DOHH2 (cell line): Measurements from ENCODE around the gene MSH2.

ENCODE experiments used
- EZH2phosphoT487 ChIP-seq: fragments of 200-600 bp; sonication (generic); IDR thresholded peaks from 2 replicates; pipeline ENCODE4 v1.6.1; 2017; ENCODE audit warnings: borderline replicate concordance, mild to moderate bottlenecking, antibody characterized with exemption, low read length, moderate library complexity, mixed read lengths
- TF ChIP-seq, protein P1 (sequence below): fragments of 200-600 bp; sonication (generic); IDR thresholded peaks from one replicate; pipeline ENCODE4 v1.5.1; 2014; ENCODE audit warnings: antibody characterized with exemption, mild to moderate bottlenecking, low read depth, low read length; ENCODE audit not compliant: poor library complexity, severe bottlenecking

DNA sequence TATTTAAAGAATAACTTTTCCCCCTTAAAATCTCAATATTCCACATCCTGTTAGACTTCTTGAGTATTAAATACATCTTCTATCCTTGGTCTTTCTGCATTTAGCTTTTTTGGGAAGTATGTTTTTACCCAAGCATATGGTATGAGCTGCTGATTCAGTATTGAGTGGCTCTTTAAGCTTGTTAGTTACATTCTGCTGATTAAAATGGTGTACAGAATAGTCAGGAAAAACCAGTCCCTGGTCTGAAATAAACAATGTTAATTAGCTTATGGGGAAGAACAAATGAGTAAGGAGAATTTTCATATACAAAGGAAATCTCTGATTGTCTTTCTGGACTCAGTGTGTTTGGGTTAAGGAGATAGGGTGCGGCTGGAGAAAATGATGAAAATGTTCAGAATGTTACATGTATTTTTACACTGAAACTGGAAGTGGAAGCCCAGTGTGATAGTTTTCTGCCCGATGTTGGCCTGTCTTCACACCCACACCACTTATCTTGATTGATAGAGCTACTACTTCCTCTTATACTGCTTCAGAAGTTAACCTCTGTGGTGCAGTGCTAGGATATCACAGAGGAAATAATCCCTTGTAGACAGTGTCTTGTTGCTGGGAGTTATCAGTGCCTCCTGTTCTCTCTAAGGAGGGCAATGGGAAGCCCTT is 84.0 kb downstream of the MSH2 start:
- TF ChIP-seq, protein P1, sequence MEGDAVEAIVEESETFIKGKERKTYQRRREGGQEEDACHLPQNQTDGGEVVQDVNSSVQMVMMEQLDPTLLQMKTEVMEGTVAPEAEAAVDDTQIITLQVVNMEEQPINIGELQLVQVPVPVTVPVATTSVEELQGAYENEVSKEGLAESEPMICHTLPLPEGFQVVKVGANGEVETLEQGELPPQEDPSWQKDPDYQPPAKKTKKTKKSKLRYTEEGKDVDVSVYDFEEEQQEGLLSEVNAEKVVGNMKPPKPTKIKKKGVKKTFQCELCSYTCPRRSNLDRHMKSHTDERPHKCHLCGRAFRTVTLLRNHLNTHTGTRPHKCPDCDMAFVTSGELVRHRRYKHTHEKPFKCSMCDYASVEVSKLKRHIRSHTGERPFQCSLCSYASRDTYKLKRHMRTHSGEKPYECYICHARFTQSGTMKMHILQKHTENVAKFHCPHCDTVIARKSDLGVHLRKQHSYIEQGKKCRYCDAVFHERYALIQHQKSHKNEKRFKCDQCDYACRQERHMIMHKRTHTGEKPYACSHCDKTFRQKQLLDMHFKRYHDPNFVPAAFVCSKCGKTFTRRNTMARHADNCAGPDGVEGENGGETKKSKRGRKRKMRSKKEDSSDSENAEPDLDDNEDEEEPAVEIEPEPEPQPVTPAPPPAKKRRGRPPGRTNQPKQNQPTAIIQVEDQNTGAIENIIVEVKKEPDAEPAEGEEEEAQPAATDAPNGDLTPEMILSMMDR: no peak
- TF ChIP-seq EZH2phosphoT487: no peak
